A549 (cell line): ENCODE data around the gene USF1. TPM values are rescaled to one million over a fixed set of nuclear protein-coding genes. Genes with fewer than 3 reads are reported as not detected.
"Not testable (repeated sequence)": the region's sequence is repeated elsewhere in the genome, so short reads cannot be mapped to it uniquely, and the experiment has no call there.

ENCODE experiments used
- ATAC-seq, 2 experiments: fragments of 200-7000 bp in 1 of 2; fragments of >200 bp in 1 of 2; cut with Nextera tagmentation in 1 of 2; cut with Tn5 transposase in 1 of 2; 3 replicates each; pipeline versions ENCODE4 v1.8.0 to v1.9.1; 2018 to 2020; ENCODE audit warnings: mild to moderate bottlenecking in 1 of 2, moderate library complexity in 1 of 2
- CTCF ChIA-PET: fragments of 300-600 bp; sonication (Branson Sonifier 250); formaldehyde crosslinking; extraction: SDS; loops from one replicate; lab custom pipeline; 2021; ENCODE audit warnings: antibody characterized with exemption, inconsistent platforms; lab: Yijun Ruan, JAX
- POLR2A ChIA-PET: fragments of 350-600 bp; formaldehyde crosslinking; extraction: SDS; loops from one replicate; lab custom pipeline; 2021; ENCODE audit warnings: antibody characterized with exemption, inconsistent platforms; lab: Yijun Ruan, JAX
- DNase-seq, 2 experiments: peaks; one replicate each; pipeline versions ENCODE4 v3.0.0 to v3.0.0-alpha.2; 2011 to 2016; ENCODE audit warnings: low read depth in 1 of 2, low spot score in 1 of 2
- FAIRE-seq: peaks from 2 replicates; lab custom pipeline; 2011; peaks lifted over from hg19 to GRCh38; lab: Jason Lieb, UNC
- H3K27ac ChIP-seq, 2 experiments: fragments of >200 bp; sonication (Bioruptor Twin); formaldehyde crosslinking; 3 replicates each; pipeline ENCODE4 v1.5.1; 2016 to 2017
- H3K4me1 ChIP-seq: fragments of >200 bp; sonication (Bioruptor Twin); formaldehyde crosslinking; 3 replicates; pipeline ENCODE4 v1.6.1; 2016
- H3K4me2 ChIP-seq: fragments of >200 bp; sonication (Bioruptor Twin); formaldehyde crosslinking; 3 replicates; pipeline ENCODE4 v1.6.1; 2016
- H3K4me3 ChIP-seq: fragments of >200 bp; sonication (Bioruptor Twin); formaldehyde crosslinking; 3 replicates; pipeline ENCODE4 v1.5.1; 2016
- H3K9me3 ChIP-seq: fragments of >200 bp; sonication (Bioruptor Twin); formaldehyde crosslinking; 3 replicates; pipeline ENCODE4 v1.6.1; 2016
- CEBPB ChIP-seq, 2 experiments: fragments of >200 bp in 1 of 2; sonication (Bioruptor Twin) in 1 of 2; formaldehyde crosslinking in 1 of 2; IDR thresholded peaks; 2 replicates each; pipeline ENCODE4 v1.6.1; 2012 to 2016
- POLR2AphosphoS2 ChIP-seq: conservative IDR thresholded peaks from 2 replicates; pipeline ENCODE4 v1.6.1; 2012; ENCODE audit warnings: low read length, improper control_type of control experiment, inconsistent platforms
- RAD21 ChIP-seq, 2 experiments: fragments of >200 bp in 1 of 2; sonication (Bioruptor Twin) in 1 of 2; formaldehyde crosslinking in 1 of 2; IDR thresholded peaks in 1 of 2; conservative IDR thresholded peaks in 1 of 2; 2 replicates in 1 of 2; 3 replicates in 1 of 2; pipeline ENCODE4 v1.6.1; 2012 to 2018; ENCODE audit warnings: inconsistent platforms in 1 of 2
- SMC3 ChIP-seq: fragments of >200 bp; sonication (Bioruptor Twin); formaldehyde crosslinking; IDR thresholded peaks from 3 replicates; pipeline ENCODE4 v1.6.1; 2018; ENCODE audit warnings: inconsistent platforms
- WGBS: methylation state at CpG from one replicate; pipeline ENCODE4 v1.1.6; 2017; ENCODE audit errors: missing lambda C conversion rate; 5-methylcytosine and 5-hydroxymethylcytosine counted together
- polyA plus RNA-seq, 4 experiments: library from polyadenylated mRNA; depleted of rRNA in 3 of 4; stranded (reverse); fragments of >200 nt; fragmentation: RNase III in 1 of 4; extraction: RNeasy Plus Mini Kit Qiagen cat#74134 plus additional on column Dnase treatment in 1 of 4; gene quantifications; 2 replicates in 3 of 4; 3 replicates in 1 of 4; pipeline ENCODE4 v1.2.3, GENCODE V29; 2011 to 2017
- small RNA-seq, 6 experiments: library from RNA; depleted of rRNA; stranded (forward); fragments of <200 nt; gene quantifications; one replicate each; pipeline ENCODE3, GENCODE V24; 2012
- TF ChIP-seq, protein P1 (sequence below): fragments of >200 bp; sonication (Bioruptor Twin); formaldehyde crosslinking; IDR thresholded peaks from 3 replicates; pipeline ENCODE4 v1.5.1; 2016

Gene USF1
- polyA plus RNA-seq, 2 of the 4 experiments (the other 2 are of a cell fraction), result 35.5 to 60.5 TPM

- ChIA-PET POLR2A (interaction anchor here (0.7 kb wide), 1 partner anchor 141 kb away, joined by 5 read pairs; no protein-coding TSS in a partner anchor), CTCF (interaction anchor here (0.6 to 11.1 kb wide), 13 partner anchors 10 to 432 kb away, joined by 3 to 176 read pairs (median 4); partner anchors contain the start of gene KLHDC9)
- 78% methylated on average over 14 of the region's 14 CpGs for whole genome bisulfite sequencing
- H3K4me2 ChIP-seq, result no peak overlapping the region
- no peak overlapping the region for H3K27ac ChIP-seq
- FAIRE-seq (no peak), ATAC-seq (peak; percentile 56 to 60), DNase-seq (peak; percentile 25 to 66)
- TF ChIP-seq, protein P1, sequence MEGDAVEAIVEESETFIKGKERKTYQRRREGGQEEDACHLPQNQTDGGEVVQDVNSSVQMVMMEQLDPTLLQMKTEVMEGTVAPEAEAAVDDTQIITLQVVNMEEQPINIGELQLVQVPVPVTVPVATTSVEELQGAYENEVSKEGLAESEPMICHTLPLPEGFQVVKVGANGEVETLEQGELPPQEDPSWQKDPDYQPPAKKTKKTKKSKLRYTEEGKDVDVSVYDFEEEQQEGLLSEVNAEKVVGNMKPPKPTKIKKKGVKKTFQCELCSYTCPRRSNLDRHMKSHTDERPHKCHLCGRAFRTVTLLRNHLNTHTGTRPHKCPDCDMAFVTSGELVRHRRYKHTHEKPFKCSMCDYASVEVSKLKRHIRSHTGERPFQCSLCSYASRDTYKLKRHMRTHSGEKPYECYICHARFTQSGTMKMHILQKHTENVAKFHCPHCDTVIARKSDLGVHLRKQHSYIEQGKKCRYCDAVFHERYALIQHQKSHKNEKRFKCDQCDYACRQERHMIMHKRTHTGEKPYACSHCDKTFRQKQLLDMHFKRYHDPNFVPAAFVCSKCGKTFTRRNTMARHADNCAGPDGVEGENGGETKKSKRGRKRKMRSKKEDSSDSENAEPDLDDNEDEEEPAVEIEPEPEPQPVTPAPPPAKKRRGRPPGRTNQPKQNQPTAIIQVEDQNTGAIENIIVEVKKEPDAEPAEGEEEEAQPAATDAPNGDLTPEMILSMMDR, result peak; percentile 65
- TF ChIP-seq CEBPB (IDR thresholded peaks at IDR 0.05), result peak in 1 of 2 experiments; percentile 50; a peak in 1 of 4 replicates
- TF ChIP-seq SMC3, result peak; percentile 70
- TF ChIP-seq RAD21 (conservative IDR thresholded peaks at IDR 0.05 in 1 of 2, IDR thresholded peaks at IDR 0.05 in 1 of 2), result peak; percentile 67 to 71
- no peak for TF ChIP-seq POLR2AphosphoS2
- H3K4me3 ChIP-seq, result no peak overlapping the region
- H3K4me1 ChIP-seq, result peaks cover 36% of the 10 kb centered on the region
- H3K9me3 ChIP-seq, result no peaks in the 10 kb centered on the region
Measured at GRCh38 chr1:160993544-160994193, 52.1 kb downstream of the USF1 start.

GRCh38 chr1:160992036-160992435, 53.7 kb downstream of the USF1 start:
- H3K27ac ChIP-seq, DNase-seq, H3K4me3 ChIP-seq, H3K9me3 ChIP-seq, ATAC-seq, H3K4me2 ChIP-seq, FAIRE-seq: not testable (repeated sequence)
- 80% methylated on average over 4 of the region's 4 CpGs for WGBS
- H3K4me1 ChIP-seq, result peaks cover 29% of the 10 kb centered on the region
- ChIA-PET POLR2A (interaction anchor here (1.0 kb wide), 1 partner anchor 106 kb away, joined by 3 read pairs; no protein-coding TSS in a partner anchor), CTCF (interaction anchor here (0.6 to 11.1 kb wide), 7 partner anchors 13 to 265 kb away, joined by 3 to 176 read pairs (median 15); partner anchors contain the start of genes F11R and KLHDC9)

Small RNAs within 50 kb of the gene (small RNA-seq; reads per million reads assigned to genes)
- gene AL591806.2, result 0 reads per million in 6 experiments

Other genes with a start within 250 kb of the USF1 start
- gene LY9, start 249.8 kb downstream of the USF1 start, polyA plus RNA-seq (2011; rRNA removed), result 0.19 and 0.20 TPM in 2 replicates
- gene LY9, start 249.8 kb downstream of the USF1 start, polyA plus RNA-seq (2017; fragmentation: RNase III; extraction: RNeasy Plus Mini Kit Qiagen cat#74134 plus additional on column Dnase treatment), result 0.03 to 0.15 TPM (median 0.05 TPM) in 3 replicates
- 0.03 and 0.08 TPM in 2 replicates for gene CD244, start 183.1 kb downstream of the USF1 start, polyA plus RNA-seq (2011; rRNA removed)
- gene CD244, start 183.1 kb downstream of the USF1 start, polyA plus RNA-seq (2017; fragmentation: RNase III; extraction: RNeasy Plus Mini Kit Qiagen cat#74134 plus additional on column Dnase treatment), result not detected in 3 replicates
- gene ITLN1, start 160.8 kb downstream of the USF1 start, polyA plus RNA-seq (2011; rRNA removed), result not detected in 2 replicates
- gene ITLN1, start 160.8 kb downstream of the USF1 start, polyA plus RNA-seq (2017; fragmentation: RNase III; extraction: RNeasy Plus Mini Kit Qiagen cat#74134 plus additional on column Dnase treatment), result not detected in 3 replicates
- 0.13 and 0.30 TPM in 2 replicates for gene ITLN2, start 91.2 kb downstream of the USF1 start, polyA plus RNA-seq (2011; rRNA removed)
- 0.22 TPM in 1 of 3 replicates, not detected in the others for gene ITLN2, start 91.2 kb downstream of the USF1 start, polyA plus RNA-seq (2017; fragmentation: RNase III; extraction: RNeasy Plus Mini Kit Qiagen cat#74134 plus additional on column Dnase treatment)
- 62.0 and 71.0 TPM in 2 replicates for gene F11R, start 24.8 kb downstream of the USF1 start, polyA plus RNA-seq (2011; rRNA removed)
- gene F11R, start 24.8 kb downstream of the USF1 start, polyA plus RNA-seq (2017; fragmentation: RNase III; extraction: RNeasy Plus Mini Kit Qiagen cat#74134 plus additional on column Dnase treatment), result 28.3 to 30.3 TPM (median 29.7 TPM) in 3 replicates
- gene TSTD1, start 7.0 kb downstream of the USF1 start, polyA plus RNA-seq (2011; rRNA removed), result not detected in 2 replicates
- 0.17 to 0.21 TPM (median 0.20 TPM) in 3 replicates for gene TSTD1, start 7.0 kb downstream of the USF1 start, polyA plus RNA-seq (2017; fragmentation: RNase III; extraction: RNeasy Plus Mini Kit Qiagen cat#74134 plus additional on column Dnase treatment)
- 0.06 and 0.08 TPM in 2 replicates for gene ARHGAP30, start 23.9 kb upstream of the USF1 start, polyA plus RNA-seq (2011; rRNA removed)
- 0.09 to 0.13 TPM (median 0.13 TPM) in 3 replicates for gene ARHGAP30, start 23.9 kb upstream of the USF1 start, polyA plus RNA-seq (2017; fragmentation: RNase III; extraction: RNeasy Plus Mini Kit Qiagen cat#74134 plus additional on column Dnase treatment)
- gene NECTIN4, start 43.6 kb upstream of the USF1 start, polyA plus RNA-seq (2011; rRNA removed), result 3.1 and 4.3 TPM in 2 replicates
- gene NECTIN4, start 43.6 kb upstream of the USF1 start, polyA plus RNA-seq (2017; fragmentation: RNase III; extraction: RNeasy Plus Mini Kit Qiagen cat#74134 plus additional on column Dnase treatment), result 1.3 to 1.8 TPM (median 1.5 TPM) in 3 replicates
- gene KLHDC9, start 52.4 kb upstream of the USF1 start, polyA plus RNA-seq (2011; rRNA removed), result 3.6 and 4.6 TPM in 2 replicates
- 0.93 to 2.0 TPM (median 1.2 TPM) in 3 replicates for gene KLHDC9, start 52.4 kb upstream of the USF1 start, polyA plus RNA-seq (2017; fragmentation: RNase III; extraction: RNeasy Plus Mini Kit Qiagen cat#74134 plus additional on column Dnase treatment)
- 106 and 187 TPM in 2 replicates for gene PFDN2, start 72.1 kb upstream of the USF1 start, polyA plus RNA-seq (2011; rRNA removed)
- gene PFDN2, start 72.1 kb upstream of the USF1 start, polyA plus RNA-seq (2017; fragmentation: RNase III; extraction: RNeasy Plus Mini Kit Qiagen cat#74134 plus additional on column Dnase treatment), result 179 to 203 TPM (median 187 TPM) in 3 replicates
- gene NIT1, start 72.1 kb upstream of the USF1 start, polyA plus RNA-seq (2011; rRNA removed), result 29.9 and 38.6 TPM in 2 replicates
- gene NIT1, start 72.1 kb upstream of the USF1 start, polyA plus RNA-seq (2017; fragmentation: RNase III; extraction: RNeasy Plus Mini Kit Qiagen cat#74134 plus additional on column Dnase treatment), result 44.5 to 49.4 TPM (median 45.8 TPM) in 3 replicates
- gene DEDD, start 86.7 kb upstream of the USF1 start, polyA plus RNA-seq (2011; rRNA removed), result 35.9 and 38.4 TPM in 2 replicates
- 20.5 to 25.9 TPM (median 25.3 TPM) in 3 replicates for gene DEDD, start 86.7 kb upstream of the USF1 start, polyA plus RNA-seq (2017; fragmentation: RNase III; extraction: RNeasy Plus Mini Kit Qiagen cat#74134 plus additional on column Dnase treatment)
- gene UFC1, start 108.0 kb upstream of the USF1 start, polyA plus RNA-seq (2011; rRNA removed), result 110 and 115 TPM in 2 replicates
- gene UFC1, start 108.0 kb upstream of the USF1 start, polyA plus RNA-seq (2017; fragmentation: RNase III; extraction: RNeasy Plus Mini Kit Qiagen cat#74134 plus additional on column Dnase treatment), result 149 to 153 TPM (median 150 TPM) in 3 replicates
- gene USP21, start 113.5 kb upstream of the USF1 start, polyA plus RNA-seq (2011; rRNA removed), result 22.6 and 26.3 TPM in 2 replicates
- 21.8 to 23.8 TPM (median 23.6 TPM) in 3 replicates for gene USP21, start 113.5 kb upstream of the USF1 start, polyA plus RNA-seq (2017; fragmentation: RNase III; extraction: RNeasy Plus Mini Kit Qiagen cat#74134 plus additional on column Dnase treatment)
- gene PPOX, start 120.4 kb upstream of the USF1 start, polyA plus RNA-seq (2011; rRNA removed), result 13.8 and 16.4 TPM in 2 replicates
- gene PPOX, start 120.4 kb upstream of the USF1 start, polyA plus RNA-seq (2017; fragmentation: RNase III; extraction: RNeasy Plus Mini Kit Qiagen cat#74134 plus additional on column Dnase treatment), result 13.5 to 16.1 TPM (median 14.1 TPM) in 3 replicates
- gene B4GALT3, start 131.5 kb upstream of the USF1 start, polyA plus RNA-seq (2011; rRNA removed), result 25.3 and 31.4 TPM in 2 replicates
- 23.3 to 26.7 TPM (median 25.5 TPM) in 3 replicates for gene B4GALT3, start 131.5 kb upstream of the USF1 start, polyA plus RNA-seq (2017; fragmentation: RNase III; extraction: RNeasy Plus Mini Kit Qiagen cat#74134 plus additional on column Dnase treatment)
- gene ADAMTS4, start 153.1 kb upstream of the USF1 start, polyA plus RNA-seq (2011; rRNA removed), result not detected in 2 replicates
- 0.01 TPM in 1 of 3 replicates, not detected in the others for gene ADAMTS4, start 153.1 kb upstream of the USF1 start, polyA plus RNA-seq (2017; fragmentation: RNase III; extraction: RNeasy Plus Mini Kit Qiagen cat#74134 plus additional on column Dnase treatment)
- 125 and 144 TPM in 2 replicates for gene NDUFS2, start 156.4 kb upstream of the USF1 start, polyA plus RNA-seq (2011; rRNA removed)
- 142 to 145 TPM (median 142 TPM) in 3 replicates for gene NDUFS2, start 156.4 kb upstream of the USF1 start, polyA plus RNA-seq (2017; fragmentation: RNase III; extraction: RNeasy Plus Mini Kit Qiagen cat#74134 plus additional on column Dnase treatment)
- 0.40 and 0.83 TPM in 2 replicates for gene FCER1G, start 169.3 kb upstream of the USF1 start, polyA plus RNA-seq (2011; rRNA removed)
- 0.25 TPM in 1 of 3 replicates, not detected in the others for gene FCER1G, start 169.3 kb upstream of the USF1 start, polyA plus RNA-seq (2017; fragmentation: RNase III; extraction: RNeasy Plus Mini Kit Qiagen cat#74134 plus additional on column Dnase treatment)
- not detected in 2 replicates for gene APOA2, start 177.7 kb upstream of the USF1 start, polyA plus RNA-seq (2011; rRNA removed)
- gene APOA2, start 177.7 kb upstream of the USF1 start, polyA plus RNA-seq (2017; fragmentation: RNase III; extraction: RNeasy Plus Mini Kit Qiagen cat#74134 plus additional on column Dnase treatment), result not detected in 3 replicates
- gene TOMM40L, start 180.1 kb upstream of the USF1 start, polyA plus RNA-seq (2011; rRNA removed), result 6.3 and 7.0 TPM in 2 replicates
- 9.1 to 11.0 TPM (median 10.2 TPM) in 3 replicates for gene TOMM40L, start 180.1 kb upstream of the USF1 start, polyA plus RNA-seq (2017; fragmentation: RNase III; extraction: RNeasy Plus Mini Kit Qiagen cat#74134 plus additional on column Dnase treatment)
- gene NR1I3, start 192.2 kb upstream of the USF1 start, polyA plus RNA-seq (2011; rRNA removed), result not detected in 2 replicates
- gene NR1I3, start 192.2 kb upstream of the USF1 start, polyA plus RNA-seq (2017; fragmentation: RNase III; extraction: RNeasy Plus Mini Kit Qiagen cat#74134 plus additional on column Dnase treatment), result not detected in 3 replicates
- not detected in 2 replicates for gene PCP4L1, start 212.8 kb upstream of the USF1 start, polyA plus RNA-seq (2011; rRNA removed)
- not detected in 3 replicates for gene PCP4L1, start 212.8 kb upstream of the USF1 start, polyA plus RNA-seq (2017; fragmentation: RNase III; extraction: RNeasy Plus Mini Kit Qiagen cat#74134 plus additional on column Dnase treatment)